Nephron (organoid): ENCODE results near the gene SPAG8.
A peak's percentile ranks its signal among the peaks of the same experiment; 100 is the strongest.

Source experiments
- H3K27ac Mint-ChIP-seq, 3 experiments: 2 replicates each; pipeline ENCODE4 v1.8.0; 2020; ENCODE audit warnings: mixed read lengths in 3 of 3, mild to moderate bottlenecking in 2 of 3, moderate library complexity in 1 of 3
- H3K27me3 Mint-ChIP-seq: 2 replicates; pipeline ENCODE4 v1.8.0; 2021; ENCODE audit warnings: low read depth, mild to moderate bottlenecking, moderate library complexity, mixed read lengths
- H3K36me3 Mint-ChIP-seq: 2 replicates; pipeline ENCODE4 v1.8.0; 2020; ENCODE audit warnings: low read depth, mixed read lengths
- H3K4me1 Mint-ChIP-seq: 2 replicates; pipeline ENCODE4 v1.8.0; 2020; ENCODE audit warnings: mixed read lengths
- H3K4me3 Mint-ChIP-seq, 3 experiments: 2 replicates each; pipeline ENCODE4 v1.8.0; 2020; ENCODE audit warnings: mild to moderate bottlenecking in 3 of 3, mixed read lengths in 3 of 3, moderate library complexity in 2 of 3
- H3K9me3 Mint-ChIP-seq: 2 replicates; pipeline ENCODE4 v1.8.0; 2020; ENCODE audit warnings: mixed read lengths
- TF ChIP-seq, protein P1 (sequence below), 3 experiments: fragments of 200-600 bp; sonication (generic); IDR thresholded peaks; one replicate each; pipeline ENCODE4 v1.5.0; 2021; ENCODE audit warnings: antibody characterized with exemption in 3 of 3; ENCODE audit not compliant: unreplicated experiment in 3 of 3

Gene SPAG8

GRCh38 chr9:35792024-35792813, 19.8 kb downstream of the SPAG8 start:
- H3K36me3 Mint-ChIP-seq: no peaks in the 10 kb centered on the region
- H3K27ac Mint-ChIP-seq: peak overlapping the region in 1 of 3 experiments; percentile 26
- no peaks in the 10 kb centered on the region for H3K9me3 Mint-ChIP-seq
- no peaks in the 10 kb centered on the region for H3K27me3 Mint-ChIP-seq
- H3K4me3 Mint-ChIP-seq: peak overlapping the region; percentile 64 to 77 (median 66)
- TF ChIP-seq, protein P1, sequence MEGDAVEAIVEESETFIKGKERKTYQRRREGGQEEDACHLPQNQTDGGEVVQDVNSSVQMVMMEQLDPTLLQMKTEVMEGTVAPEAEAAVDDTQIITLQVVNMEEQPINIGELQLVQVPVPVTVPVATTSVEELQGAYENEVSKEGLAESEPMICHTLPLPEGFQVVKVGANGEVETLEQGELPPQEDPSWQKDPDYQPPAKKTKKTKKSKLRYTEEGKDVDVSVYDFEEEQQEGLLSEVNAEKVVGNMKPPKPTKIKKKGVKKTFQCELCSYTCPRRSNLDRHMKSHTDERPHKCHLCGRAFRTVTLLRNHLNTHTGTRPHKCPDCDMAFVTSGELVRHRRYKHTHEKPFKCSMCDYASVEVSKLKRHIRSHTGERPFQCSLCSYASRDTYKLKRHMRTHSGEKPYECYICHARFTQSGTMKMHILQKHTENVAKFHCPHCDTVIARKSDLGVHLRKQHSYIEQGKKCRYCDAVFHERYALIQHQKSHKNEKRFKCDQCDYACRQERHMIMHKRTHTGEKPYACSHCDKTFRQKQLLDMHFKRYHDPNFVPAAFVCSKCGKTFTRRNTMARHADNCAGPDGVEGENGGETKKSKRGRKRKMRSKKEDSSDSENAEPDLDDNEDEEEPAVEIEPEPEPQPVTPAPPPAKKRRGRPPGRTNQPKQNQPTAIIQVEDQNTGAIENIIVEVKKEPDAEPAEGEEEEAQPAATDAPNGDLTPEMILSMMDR (IDR thresholded peaks at IDR 0.05; ENCODE audit: unreplicated experiment in 3 of 3): no peak
- H3K4me1 Mint-ChIP-seq: peaks cover 41% of the 10 kb centered on the region

- Mint-ChIP-seq H3K4me1 (peaks cover 41% of the 10 kb centered on the region), H3K9me3 (no peaks in the 10 kb centered on the region), H3K4me3 (peak within 1 kb of the TSS; percentile 87 to 92 (median 91)), H3K27ac (peak within 1 kb of the TSS; percentile 89 to 95 (median 94)), H3K36me3 (no peaks in the 10 kb centered on the region), H3K27me3 (no peaks in the 10 kb centered on the region)
- TF ChIP-seq, protein P1 (IDR thresholded peaks at IDR 0.05; ENCODE audit: unreplicated experiment in 3 of 3): no peak
Observed at GRCh38 chr9:35791297-35791921, 20.7 kb downstream of the SPAG8 start, which contains the start of gene NPR2. NPR2 (plus strand) TSS chr9:35791591; CDS start chr9:35792409, 818 bp downstream.

DNA sequence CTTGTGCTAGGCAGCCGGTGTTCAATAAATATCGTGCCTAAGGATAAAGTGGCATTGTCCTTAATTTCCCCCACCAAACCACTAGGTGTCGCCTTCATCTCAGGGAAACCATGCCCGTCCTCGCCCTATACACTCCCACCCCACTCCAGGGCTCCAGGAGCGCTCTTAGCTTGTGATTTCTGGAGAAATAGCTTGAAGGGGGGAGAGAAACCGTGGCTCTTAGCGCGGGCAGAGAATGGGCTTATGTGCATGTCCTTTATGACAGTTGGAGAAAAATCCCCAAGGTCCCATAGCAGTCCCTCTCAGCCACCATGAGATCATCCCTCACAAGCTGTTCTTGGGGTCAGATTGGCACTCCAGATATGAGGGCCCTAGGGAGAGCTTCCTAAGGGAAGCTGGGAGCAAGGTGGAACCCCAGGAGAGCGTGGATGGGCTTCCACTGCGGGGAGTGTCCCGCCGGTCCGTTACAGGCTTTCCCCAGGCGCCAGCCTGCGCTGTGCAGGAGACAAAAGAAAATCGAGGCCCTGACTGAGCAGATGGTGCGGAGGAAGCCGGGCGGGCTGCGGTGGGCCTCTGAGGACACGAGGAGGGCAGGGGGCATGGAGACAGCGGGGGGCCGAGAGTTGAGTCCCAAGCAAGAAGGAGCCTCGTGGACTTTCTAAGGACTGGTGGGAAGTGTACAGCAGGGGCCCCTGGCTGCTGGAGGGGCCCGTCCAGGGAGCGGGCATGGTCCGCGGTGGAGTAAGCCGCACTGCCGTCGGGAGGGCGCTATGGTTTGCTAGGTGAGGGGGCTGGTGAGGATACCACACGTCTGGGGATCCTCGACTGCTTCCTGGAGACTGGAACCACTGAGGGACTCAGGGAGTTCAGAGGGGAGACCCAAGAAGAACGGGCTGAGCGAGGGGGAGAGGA, 21.4 kb downstream of the SPAG8 start:
- TF ChIP-seq, protein P1 (IDR thresholded peaks at IDR 0.05; ENCODE audit: unreplicated experiment in 3 of 3): peak; percentile 77 to 85 (median 79)
- H3K4me1 Mint-ChIP-seq: peaks cover 39% of the 10 kb centered on the region
- H3K9me3 Mint-ChIP-seq: no peaks in the 10 kb centered on the region
- H3K36me3 Mint-ChIP-seq: no peaks in the 10 kb centered on the region
- peak overlapping the region; percentile 87 to 92 (median 91) for H3K4me3 Mint-ChIP-seq
- H3K27ac Mint-ChIP-seq: peak overlapping the region; percentile 89 to 95 (median 94)
- no peaks in the 10 kb centered on the region for H3K27me3 Mint-ChIP-seq

- Mint-ChIP-seq H3K4me3 (peak overlapping the region in 1 of 3 experiments; percentile 91), H3K36me3 (no peaks in the 10 kb centered on the region), H3K27ac (peak overlapping the region in 2 of 3 experiments; percentile 94 to 95), H3K4me1 (peaks cover 32% of the 10 kb centered on the region), H3K9me3 (no peaks in the 10 kb centered on the region), H3K27me3 (no peaks in the 10 kb centered on the region)
- TF ChIP-seq, protein P1 (IDR thresholded peaks at IDR 0.05; ENCODE audit: unreplicated experiment in 3 of 3): no peak
Observed at GRCh38 chr9:35790025-35790384, 22.1 kb downstream of the SPAG8 start.

- Mint-ChIP-seq H3K36me3 (no peaks in the 10 kb centered on the region), H3K9me3 (no peaks in the 10 kb centered on the region), H3K27me3 (no peaks in the 10 kb centered on the region), H3K27ac (no peak overlapping the region), H3K4me3 (no peak overlapping the region), H3K4me1 (peaks cover 28% of the 10 kb centered on the region)
- TF ChIP-seq, protein P1 (IDR thresholded peaks at IDR 0.05; ENCODE audit: unreplicated experiment in 3 of 3): no peak
Observed at GRCh38 chr9:35789541-35789940, 22.5 kb downstream of the SPAG8 start.
